ENCODE results near the gene ABLIM3. TPM values are rescaled to one million over a fixed set of nuclear protein-coding genes. Genes with fewer than 3 reads are reported as not detected.

Gene ABLIM3
- total RNA-seq, 1 donor from 2014 or later: not detected

DNA sequence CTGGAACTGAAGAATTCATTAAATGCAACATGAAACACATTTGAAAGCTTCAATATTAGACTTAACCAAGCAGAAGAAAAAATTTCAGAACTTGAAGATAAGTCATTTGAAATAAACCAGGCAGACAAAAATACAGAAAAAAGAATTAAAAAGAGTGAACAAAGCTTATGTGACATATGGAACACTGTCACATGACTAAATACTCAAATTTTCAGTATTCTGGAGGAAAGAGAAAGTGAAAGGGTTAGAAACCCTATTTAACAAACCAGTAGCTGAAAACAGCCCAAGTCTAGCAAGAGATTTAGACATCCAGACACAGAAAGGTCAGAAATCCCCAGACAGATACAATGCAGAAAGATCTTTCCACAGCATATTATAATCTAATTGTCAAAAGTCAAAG is 41.4 kb upstream of the ABLIM3 start:
- Histone ChIP-seq H3K4me1 (no peaks in the 10 kb centered on the region), H4K20me1 (ENCODE audit: low read depth) (no peaks in the 10 kb centered on the region), H3K9ac (no peak overlapping the region), H3K27ac (no peak overlapping the region), H3K36me3 (no peaks in the 10 kb centered on the region), H3K27me3 (no peaks in the 10 kb centered on the region), H2AFZ (replicated peaks) (no peak overlapping the region), H3F3A (ENCODE audit: low read depth) (no peaks in the 10 kb centered on the region), H3K79me2 (ENCODE audit: low read depth) (no peaks in the 10 kb centered on the region), H3K9me3 (ENCODE audit: low read depth) (no peaks in the 10 kb centered on the region), H3K4me2 (no peak overlapping the region), H3K4me3 (no peak overlapping the region)
- Mint-ChIP-seq H3K9me3 (peaks cover 46% of the 10 kb centered on the region), H3K27ac (no peak overlapping the region), H3K27me3 (ENCODE audit: insufficient read depth, low read depth) (peaks cover 2% of the 10 kb centered on the region), H3K4me3 (no peak overlapping the region), H3K4me1 (no peaks in the 10 kb centered on the region), H3K36me3 (no peaks in the 10 kb centered on the region)
- no peak for TF ChIP-seq EZH2phosphoT487 (IDR thresholded peaks at IDR 0.05)
- TF ChIP-seq, protein P1, sequence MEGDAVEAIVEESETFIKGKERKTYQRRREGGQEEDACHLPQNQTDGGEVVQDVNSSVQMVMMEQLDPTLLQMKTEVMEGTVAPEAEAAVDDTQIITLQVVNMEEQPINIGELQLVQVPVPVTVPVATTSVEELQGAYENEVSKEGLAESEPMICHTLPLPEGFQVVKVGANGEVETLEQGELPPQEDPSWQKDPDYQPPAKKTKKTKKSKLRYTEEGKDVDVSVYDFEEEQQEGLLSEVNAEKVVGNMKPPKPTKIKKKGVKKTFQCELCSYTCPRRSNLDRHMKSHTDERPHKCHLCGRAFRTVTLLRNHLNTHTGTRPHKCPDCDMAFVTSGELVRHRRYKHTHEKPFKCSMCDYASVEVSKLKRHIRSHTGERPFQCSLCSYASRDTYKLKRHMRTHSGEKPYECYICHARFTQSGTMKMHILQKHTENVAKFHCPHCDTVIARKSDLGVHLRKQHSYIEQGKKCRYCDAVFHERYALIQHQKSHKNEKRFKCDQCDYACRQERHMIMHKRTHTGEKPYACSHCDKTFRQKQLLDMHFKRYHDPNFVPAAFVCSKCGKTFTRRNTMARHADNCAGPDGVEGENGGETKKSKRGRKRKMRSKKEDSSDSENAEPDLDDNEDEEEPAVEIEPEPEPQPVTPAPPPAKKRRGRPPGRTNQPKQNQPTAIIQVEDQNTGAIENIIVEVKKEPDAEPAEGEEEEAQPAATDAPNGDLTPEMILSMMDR (IDR thresholded peaks at IDR 0.05): no peak
- no peak for TF ChIP-seq EZH2 (IDR thresholded peaks at IDR 0.05)
- DNase-seq (ENCODE audit: low spot score): no peak

DNA sequence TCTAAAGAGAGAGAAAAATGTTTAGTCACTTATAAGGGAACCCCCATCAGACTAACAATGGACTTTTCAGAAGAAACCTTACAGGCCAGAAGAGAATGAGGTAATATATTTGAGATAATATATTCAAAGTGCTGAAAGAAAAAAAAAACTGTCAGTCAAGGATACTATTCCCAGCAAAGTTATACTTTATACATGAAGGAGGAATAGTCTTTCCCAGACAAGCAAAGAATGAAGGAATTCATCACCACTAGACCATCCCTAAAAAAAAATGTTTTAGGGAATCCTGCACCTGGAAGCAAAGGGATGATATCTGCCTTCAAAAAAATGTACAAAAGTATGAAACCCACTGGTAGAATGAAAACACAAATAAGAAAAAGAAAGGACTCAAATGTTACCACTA is 41.0 kb upstream of the ABLIM3 start:
- Histone ChIP-seq H3F3A (ENCODE audit: low read depth) (no peaks in the 10 kb centered on the region), H3K36me3 (no peaks in the 10 kb centered on the region), H4K20me1 (ENCODE audit: low read depth) (no peaks in the 10 kb centered on the region), H3K9ac (no peak overlapping the region), H3K4me1 (no peaks in the 10 kb centered on the region), H3K9me3 (ENCODE audit: low read depth) (no peaks in the 10 kb centered on the region), H3K27ac (no peak overlapping the region), H3K4me3 (no peak overlapping the region), H3K4me2 (no peak overlapping the region), H2AFZ (replicated peaks) (no peak overlapping the region), H3K79me2 (ENCODE audit: low read depth) (no peaks in the 10 kb centered on the region), H3K27me3 (no peaks in the 10 kb centered on the region)
- H3K27ac Mint-ChIP-seq: no peak overlapping the region
- no peaks in the 10 kb centered on the region for H3K4me1 Mint-ChIP-seq
- peaks cover 2% of the 10 kb centered on the region for H3K27me3 Mint-ChIP-seq (ENCODE audit: insufficient read depth, low read depth)
- H3K36me3 Mint-ChIP-seq: no peaks in the 10 kb centered on the region
- no peak for DNase-seq (ENCODE audit: low spot score)
- TF ChIP-seq, protein P1 (IDR thresholded peaks at IDR 0.05): no peak
- TF ChIP-seq EZH2phosphoT487 (IDR thresholded peaks at IDR 0.05) (no peak), EZH2 (IDR thresholded peaks at IDR 0.05) (no peak)
- peaks cover 45% of the 10 kb centered on the region for H3K9me3 Mint-ChIP-seq
- no peak overlapping the region for H3K4me3 Mint-ChIP-seq

DNA sequence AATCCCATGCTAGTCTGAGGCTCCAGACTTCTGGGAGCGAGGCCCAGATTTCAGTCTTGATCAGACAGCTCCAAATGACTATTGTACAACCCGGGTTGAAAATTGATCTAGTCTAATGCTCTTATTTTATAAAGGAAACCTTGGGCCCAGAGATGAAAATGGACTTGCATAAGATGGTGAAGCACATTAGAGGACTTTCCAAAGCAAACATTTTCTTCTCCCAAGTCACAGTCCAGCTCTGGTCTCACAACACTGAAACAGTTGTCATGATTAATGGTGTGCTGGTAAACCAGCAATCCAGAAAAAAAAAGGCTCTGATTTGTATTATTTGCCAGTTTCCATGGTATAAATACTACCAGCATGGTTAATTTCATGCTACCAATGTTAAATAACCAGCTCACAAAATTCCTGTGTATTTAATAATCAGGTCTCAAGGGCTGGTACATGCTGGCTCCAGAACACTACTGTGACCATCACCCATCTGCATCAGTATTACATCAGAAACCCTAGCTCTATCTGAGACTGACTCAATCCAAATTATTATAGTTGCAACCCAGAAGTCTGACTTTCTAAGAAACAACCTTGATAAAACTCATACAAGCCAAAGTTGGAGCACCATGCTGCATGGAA is 32.5 kb upstream of the ABLIM3 start:
- Histone ChIP-seq H3K9ac (no peak overlapping the region), H3K4me2 (no peak overlapping the region), H3K27ac (no peak overlapping the region), H3K4me1 (no peaks in the 10 kb centered on the region), H2AFZ (replicated peaks) (no peak overlapping the region), H3K4me3 (no peak overlapping the region), H4K20me1 (ENCODE audit: low read depth) (no peaks in the 10 kb centered on the region), H3F3A (ENCODE audit: low read depth) (no peaks in the 10 kb centered on the region), H3K9me3 (ENCODE audit: low read depth) (no peaks in the 10 kb centered on the region), H3K79me2 (ENCODE audit: low read depth) (no peaks in the 10 kb centered on the region), H3K27me3 (no peaks in the 10 kb centered on the region), H3K36me3 (no peaks in the 10 kb centered on the region)
- DNase-seq (ENCODE audit: low spot score): no peak
- Mint-ChIP-seq H3K4me3 (no peak overlapping the region), H3K27ac (peak overlapping the region; percentile 65), H3K27me3 (ENCODE audit: insufficient read depth, low read depth) (no peaks in the 10 kb centered on the region), H3K4me1 (no peaks in the 10 kb centered on the region), H3K9me3 (no peaks in the 10 kb centered on the region), H3K36me3 (no peaks in the 10 kb centered on the region)
- TF ChIP-seq EZH2 (IDR thresholded peaks at IDR 0.05): no peak

DNA sequence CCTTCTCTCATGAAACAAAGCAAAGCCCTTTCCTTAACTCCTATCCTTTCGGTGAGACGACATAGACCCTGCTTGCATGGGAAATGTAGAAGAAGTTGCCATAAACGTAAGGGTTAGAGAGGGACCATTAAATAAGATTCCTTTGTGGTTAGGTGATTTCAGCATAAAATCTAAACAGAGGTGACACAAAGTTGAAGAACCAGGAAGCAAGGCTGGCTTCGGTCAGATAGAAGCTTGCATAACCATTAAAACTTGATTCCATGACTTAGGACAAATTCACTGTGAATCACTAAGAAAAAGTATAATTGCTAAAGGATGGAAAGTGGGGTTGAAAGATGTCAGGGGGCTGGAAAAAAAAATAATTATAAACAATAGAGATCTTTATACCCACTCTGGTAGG is 30.9 kb upstream of the ABLIM3 start:
- no peaks in the 10 kb centered on the region for H3K79me2 ChIP-seq (ENCODE audit: low read depth)
- H3K27me3 ChIP-seq: no peaks in the 10 kb centered on the region
- no peak overlapping the region for H3K9ac ChIP-seq
- no peaks in the 10 kb centered on the region for H3K4me1 ChIP-seq
- H3K36me3 ChIP-seq: no peaks in the 10 kb centered on the region
- no peaks in the 10 kb centered on the region for H3F3A ChIP-seq (ENCODE audit: low read depth)
- Mint-ChIP-seq H3K4me3 (no peak overlapping the region), H3K27me3 (ENCODE audit: insufficient read depth, low read depth) (no peaks in the 10 kb centered on the region), H3K4me1 (no peaks in the 10 kb centered on the region), H3K36me3 (no peaks in the 10 kb centered on the region), H3K27ac (no peak overlapping the region), H3K9me3 (no peaks in the 10 kb centered on the region)
- H2AFZ ChIP-seq (replicated peaks): no peak overlapping the region
- no peak overlapping the region for H3K4me3 ChIP-seq
- H3K9me3 ChIP-seq (ENCODE audit: low read depth): no peaks in the 10 kb centered on the region
- no peak for DNase-seq (ENCODE audit: low spot score)
- TF ChIP-seq, protein P1 (IDR thresholded peaks at IDR 0.05): no peak
- no peak for TF ChIP-seq EZH2phosphoT487 (IDR thresholded peaks at IDR 0.05)
- no peak for TF ChIP-seq EZH2 (IDR thresholded peaks at IDR 0.05)
- no peak overlapping the region for H3K27ac ChIP-seq
- H4K20me1 ChIP-seq (ENCODE audit: low read depth): no peaks in the 10 kb centered on the region
- H3K4me2 ChIP-seq: no peak overlapping the region
